HG02759 (cell line): ENCODE results near the gene CLCN4.

Experiments
- ATAC-seq: cut with Tn5 transposase; IDR thresholded peaks from one replicate; pipeline ENCODE4 v1.9.1; 2021; ENCODE audit warnings: mild to moderate bottlenecking, moderate library complexity; ENCODE audit not compliant: unreplicated experiment

Gene CLCN4

DNA sequence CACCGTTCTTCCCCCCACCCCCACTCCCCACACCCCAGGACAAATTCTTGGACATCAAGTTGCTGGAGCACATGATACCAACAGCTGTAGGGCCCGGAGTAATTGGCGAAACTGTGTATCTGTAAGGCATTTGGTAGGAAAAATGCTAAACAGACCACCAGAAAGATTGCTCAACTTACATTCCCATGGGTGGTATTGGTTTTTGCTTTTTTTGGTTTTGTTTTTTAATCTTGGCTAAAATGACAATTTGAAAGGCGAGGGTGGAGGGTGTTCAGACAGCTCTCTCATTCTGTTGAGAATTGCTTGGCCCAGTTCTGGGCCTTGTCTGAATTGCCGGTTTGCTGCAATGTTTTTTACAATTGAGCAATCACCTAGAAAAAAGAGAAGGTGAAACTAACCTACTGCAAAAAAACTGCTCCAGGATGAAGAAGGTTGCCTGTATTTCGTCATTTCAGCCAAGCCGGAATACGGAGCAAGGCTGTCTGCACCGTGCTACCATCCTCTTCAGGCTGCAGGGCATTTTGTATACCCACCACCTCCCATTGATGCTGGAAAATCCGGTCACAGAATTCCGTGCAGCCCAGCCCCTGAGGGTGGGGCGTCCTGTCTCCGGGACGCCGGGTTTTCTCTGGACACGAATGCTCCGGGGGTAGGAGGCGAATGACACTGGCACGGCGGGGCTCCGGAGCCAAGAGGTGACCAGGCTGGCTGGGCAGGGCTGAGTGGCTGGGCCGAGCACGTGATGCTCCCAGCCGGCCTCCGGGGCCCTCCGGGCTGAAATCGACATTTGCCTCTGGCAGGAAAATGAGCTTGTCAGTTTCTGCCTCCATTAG, at the start of gene CLCN4:
Gene CLCN4, plus strand, starts transcription at position 777 of the 833 bp plus-strand sequence. CDS start 28,058 bp downstream, outside the sequence.
- ATAC-seq = peak; percentile 43

DNA sequence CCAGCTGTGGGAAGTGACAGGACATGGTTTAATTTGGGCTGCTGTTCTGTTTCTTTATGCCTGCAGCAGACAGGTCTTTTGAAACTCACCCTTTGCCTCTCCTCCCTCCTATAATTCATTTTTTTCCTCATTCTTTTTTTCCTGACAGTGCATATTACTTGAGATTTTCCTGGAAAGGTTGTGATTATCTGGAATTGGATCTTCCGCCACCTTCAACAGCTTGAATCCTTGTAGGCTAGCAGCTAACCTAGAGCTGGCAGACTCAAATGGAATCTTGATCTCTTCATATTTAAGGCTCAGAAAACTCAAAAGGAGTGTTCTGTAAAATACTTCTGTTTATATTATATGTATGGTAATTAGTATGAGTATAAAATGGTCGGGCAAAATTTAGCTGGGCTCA, 49.3 kb upstream of the CLCN4 start:
- ATAC-seq = no peak

DNA sequence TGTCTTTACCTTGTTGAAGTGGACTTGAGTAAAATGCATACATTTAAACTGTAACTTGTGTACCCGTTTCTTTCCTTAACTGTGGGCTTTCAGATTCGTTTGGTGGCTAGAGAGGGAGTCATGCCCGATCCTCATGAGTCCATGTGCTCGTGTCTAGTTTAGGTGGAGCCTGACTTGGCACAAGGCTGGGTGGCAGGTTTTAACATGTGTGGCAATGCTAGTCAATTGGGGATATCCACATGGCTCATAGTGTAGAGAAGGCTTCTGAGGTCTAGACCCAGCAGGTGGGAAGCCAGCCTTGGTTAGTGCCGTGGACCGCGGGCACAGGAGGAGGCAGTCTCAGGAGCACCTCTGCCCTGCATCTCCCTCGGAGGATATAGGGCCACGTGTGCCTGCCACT, 48.5 kb upstream of the CLCN4 start:
- no peak for ATAC-seq

DNA sequence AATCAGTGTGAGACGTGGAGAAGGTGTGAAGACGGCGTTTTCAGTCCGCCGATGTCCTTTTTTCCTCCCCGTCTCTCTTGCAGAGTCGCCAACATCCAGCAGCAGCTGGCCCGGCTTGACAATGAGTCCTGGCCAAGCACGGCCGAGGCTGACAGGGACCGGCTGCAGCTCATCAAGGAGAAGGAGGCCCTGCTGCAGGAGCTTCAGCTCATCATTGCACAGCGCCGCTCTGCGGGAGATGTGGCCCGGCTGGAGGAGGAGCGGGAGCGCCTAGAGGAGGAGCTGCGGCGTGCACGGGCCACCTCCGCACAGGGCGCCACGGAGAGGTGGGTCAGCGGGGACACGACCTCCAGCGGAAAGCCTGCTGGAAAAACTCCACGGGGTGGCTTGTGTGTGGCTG, 47.1 kb upstream of the CLCN4 start:
- no peak for ATAC-seq

DNA sequence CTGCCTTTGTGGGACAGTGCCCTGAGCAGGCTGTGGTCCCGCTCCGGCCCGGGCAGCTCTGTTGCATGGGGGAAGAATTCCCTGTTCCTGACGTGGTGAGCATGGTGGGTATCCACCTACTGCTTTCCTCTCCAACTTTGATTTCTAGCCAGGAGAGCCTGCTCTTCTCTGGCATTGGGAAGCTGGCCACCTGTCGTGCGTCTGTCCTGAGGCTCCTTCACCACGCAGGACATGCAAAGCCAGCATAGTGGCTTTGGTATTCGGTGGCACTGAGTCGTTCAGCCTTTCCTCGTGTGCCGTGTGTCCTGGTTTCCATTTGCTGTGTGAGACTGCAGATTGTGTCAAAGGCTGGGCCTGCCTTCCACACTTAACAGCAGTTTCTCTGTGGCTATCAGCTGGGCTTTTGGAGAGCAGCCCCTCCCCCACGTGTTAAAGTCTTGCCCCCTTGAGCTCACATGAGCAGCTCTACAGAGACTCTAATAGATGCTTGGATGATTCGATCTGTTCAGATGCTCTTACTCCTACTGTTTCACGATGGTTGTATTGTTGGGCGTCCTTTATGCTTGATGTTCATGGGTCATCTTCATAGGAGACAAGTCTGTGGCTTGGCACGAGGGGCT, 46.3 kb upstream of the CLCN4 start:
- ATAC-seq = no peak

- ATAC-seq = peak; percentile 36
Observed at GRCh38 chrX:10110984-10111363, 45.8 kb upstream of the CLCN4 start.

- peak; percentile 56 for ATAC-seq
Observed at GRCh38 chrX:10111364-10112148, 45.2 kb upstream of the CLCN4 start.

- ATAC-seq = peak; percentile 41
Observed at GRCh38 chrX:10112510-10112909, 44.3 kb upstream of the CLCN4 start.

DNA sequence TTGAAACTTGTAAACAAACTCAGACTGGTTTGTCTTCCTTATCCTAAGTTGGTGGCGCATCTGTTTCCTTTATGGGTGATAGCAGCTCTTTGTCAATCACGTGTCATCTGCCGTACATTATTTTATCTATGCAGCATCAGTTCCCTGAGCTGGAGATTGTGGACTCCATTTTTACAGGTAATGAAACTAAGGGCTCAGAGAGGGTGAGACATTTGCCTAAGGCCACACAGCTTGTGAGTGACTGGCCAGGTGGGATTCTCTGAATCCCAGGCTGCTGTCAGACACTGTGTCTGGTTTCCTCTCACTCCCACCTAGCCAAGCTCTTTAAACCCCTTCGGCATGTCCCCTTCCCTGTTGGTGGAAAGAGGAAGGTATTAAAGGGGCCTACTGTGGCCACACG, 41.7 kb upstream of the CLCN4 start:
- ATAC-seq = no peak

GRCh38 chrX:10117301-10117700, 39.5 kb upstream of the CLCN4 start:
- ATAC-seq = no peak

DNA sequence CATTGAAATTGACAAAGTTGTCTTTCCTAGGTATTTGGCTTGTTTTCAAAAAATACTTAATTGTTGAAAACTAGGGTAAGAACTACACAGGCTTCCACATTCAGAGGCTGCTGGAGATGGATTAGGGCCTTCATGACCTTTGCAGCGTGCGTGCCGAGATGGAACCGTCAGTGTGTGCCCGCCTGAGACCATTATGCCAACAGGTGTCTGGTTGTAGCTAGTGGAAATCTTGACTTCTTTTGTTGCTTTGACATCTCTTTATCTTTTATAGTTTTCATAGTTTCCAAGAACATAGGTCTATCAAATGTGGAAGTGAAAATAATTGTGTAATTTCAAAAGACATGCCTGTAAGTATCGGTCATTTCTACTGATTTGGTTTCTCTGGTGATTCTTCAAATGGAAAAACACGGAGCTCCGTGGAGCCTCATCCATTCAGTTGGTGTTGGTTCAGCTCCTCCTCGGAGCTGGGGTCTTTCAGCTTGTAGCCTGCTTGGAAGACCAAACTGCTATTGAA, 38.9 kb upstream of the CLCN4 start:
- ATAC-seq = no peak

- ATAC-seq = no peak
Observed at GRCh38 chrX:10118530-10118929, 38.2 kb upstream of the CLCN4 start.

- peak; percentile 43 for ATAC-seq
Observed at GRCh38 chrX:10119399-10119990, 37.3 kb upstream of the CLCN4 start.

GRCh38 chrX:10120331-10120730, 36.4 kb upstream of the CLCN4 start:
- no peak for ATAC-seq

DNA sequence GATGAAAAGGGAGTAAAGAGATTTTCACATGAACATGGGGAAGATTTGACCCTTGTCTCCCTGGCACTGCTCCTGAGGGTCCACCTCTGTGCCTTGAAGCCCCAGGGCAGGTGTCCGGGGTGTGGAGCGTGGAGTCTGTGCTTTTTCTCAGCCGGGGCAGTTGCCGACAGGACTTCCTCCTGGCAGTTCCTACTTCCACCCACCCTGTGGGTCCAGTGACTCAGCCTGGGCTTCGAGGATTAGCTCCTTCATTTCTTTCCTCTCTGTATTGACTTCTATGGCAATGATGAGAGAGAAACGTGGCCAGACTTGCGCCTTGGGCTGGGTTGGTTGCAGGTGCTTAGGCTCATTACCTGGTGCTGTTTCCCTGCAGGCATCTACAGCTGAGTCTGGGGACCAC, 35.9 kb upstream of the CLCN4 start:
- no peak for ATAC-seq

GRCh38 chrX:10121787-10122186, 35.0 kb upstream of the CLCN4 start:
- ATAC-seq = peak; percentile 88

DNA sequence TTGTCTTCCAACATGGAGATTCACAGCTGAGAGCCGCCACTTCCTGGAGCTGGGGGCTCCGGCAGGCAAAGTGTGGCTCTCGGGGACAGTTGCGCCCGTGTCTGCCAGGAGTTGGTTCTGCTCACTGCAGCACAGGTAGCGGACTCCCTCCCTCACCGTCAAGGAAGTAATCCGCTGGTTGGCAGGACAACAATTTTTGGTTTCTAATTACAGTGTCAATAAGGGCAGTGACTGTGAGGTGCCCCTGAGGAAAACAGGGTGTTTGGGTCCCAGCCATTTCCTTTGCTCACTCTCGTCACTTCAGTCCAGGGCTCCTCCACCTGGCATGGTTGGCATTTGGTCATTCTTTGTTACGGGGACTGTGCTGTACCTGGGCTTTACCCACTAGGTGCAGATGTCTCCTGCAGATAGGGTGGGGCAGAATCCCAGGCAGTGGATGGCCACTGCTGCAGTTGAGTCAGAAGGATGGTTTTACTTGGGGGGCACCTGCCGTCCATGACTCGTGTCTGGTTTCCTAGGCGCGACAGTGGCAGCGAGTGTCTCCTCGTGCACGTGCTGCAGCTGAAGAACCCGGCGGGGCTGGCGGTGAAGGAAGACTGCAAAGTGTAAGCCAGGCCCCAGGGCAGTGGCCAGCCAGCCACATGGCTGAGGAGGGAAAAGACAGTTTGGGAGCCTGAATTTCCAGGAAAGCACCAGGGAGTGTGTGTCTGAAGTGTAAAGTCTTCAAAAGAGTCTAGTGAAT, 32.1 kb upstream of the CLCN4 start:
- no peak for ATAC-seq

DNA sequence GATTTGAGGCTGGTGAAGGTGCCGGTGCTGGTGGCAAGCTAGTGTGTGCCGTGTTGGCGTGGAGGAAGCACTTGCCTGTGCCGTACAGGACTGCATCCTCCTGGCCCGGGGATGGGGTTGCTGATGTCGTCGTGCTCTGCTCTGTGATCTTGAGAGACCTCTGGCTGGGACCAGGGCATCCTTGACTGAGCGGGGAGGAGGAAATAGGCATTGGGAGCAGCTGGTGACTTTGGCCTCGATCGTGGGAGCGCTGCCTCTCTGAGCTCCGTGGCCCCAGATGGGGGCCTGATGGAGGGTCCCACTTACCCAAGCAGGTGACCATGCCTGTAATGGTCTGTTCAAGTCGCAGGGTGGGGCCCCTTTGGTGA, 31.5 kb upstream of the CLCN4 start:
- ATAC-seq = no peak

DNA sequence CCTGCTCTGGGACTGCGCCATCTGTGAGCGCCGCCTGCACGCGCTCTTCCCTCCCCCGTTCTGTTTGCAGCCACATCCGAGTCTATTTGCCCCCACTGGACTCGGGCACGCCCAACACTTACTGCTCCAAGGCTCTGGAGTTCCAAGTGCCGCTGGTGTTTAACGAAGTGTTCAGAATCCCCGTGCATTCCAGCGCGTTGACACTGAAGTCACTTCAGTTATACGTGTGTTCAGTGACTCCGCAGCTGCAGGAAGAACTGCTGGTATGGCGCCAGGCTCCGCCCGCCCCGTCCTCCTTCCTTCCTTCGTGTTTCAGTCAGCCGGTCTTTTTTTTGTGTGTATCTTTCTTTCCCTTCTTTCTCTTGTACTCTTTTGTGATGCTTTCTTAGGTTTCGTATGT, 30.7 kb upstream of the CLCN4 start:
- ATAC-seq = no peak

- ATAC-seq = no peak
Observed at GRCh38 chrX:10126834-10127233, 29.9 kb upstream of the CLCN4 start.
